ENCODE measurements around the gene STK36.

DNA sequence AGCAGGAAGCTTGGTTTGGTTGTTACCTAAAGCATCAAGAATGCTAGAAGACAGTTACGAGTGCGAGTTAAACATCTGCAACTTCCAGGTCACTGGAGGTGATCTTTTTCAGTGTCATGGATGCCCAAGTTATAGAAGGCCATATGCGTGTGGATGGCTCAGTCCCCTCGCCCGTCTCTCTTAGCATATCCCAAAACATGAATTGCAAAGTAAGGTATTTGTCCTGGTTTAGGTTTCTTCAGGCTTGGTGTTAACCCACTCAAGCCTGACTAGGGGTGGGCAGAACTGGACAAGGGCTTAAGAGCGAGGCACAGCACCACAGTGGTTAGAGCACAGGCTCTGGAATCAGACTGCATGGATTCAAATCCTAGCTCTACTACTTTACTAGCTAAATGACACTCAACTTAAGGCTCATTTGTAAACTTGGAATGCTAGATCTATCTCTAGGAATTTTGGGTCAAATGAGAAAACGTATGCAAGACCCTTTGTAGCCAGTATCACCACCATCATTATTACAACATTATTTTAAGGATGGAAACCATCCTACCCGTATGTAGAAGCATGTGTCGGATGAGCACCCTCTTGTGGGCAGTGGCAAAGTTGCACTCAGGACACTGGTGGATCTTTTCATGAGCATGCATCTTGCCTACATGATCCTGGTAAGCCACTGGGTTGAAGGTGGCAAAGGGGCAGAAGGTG is 23.6 kb upstream of the STK36 start:
- TF ChIP-seq, protein P1, sequence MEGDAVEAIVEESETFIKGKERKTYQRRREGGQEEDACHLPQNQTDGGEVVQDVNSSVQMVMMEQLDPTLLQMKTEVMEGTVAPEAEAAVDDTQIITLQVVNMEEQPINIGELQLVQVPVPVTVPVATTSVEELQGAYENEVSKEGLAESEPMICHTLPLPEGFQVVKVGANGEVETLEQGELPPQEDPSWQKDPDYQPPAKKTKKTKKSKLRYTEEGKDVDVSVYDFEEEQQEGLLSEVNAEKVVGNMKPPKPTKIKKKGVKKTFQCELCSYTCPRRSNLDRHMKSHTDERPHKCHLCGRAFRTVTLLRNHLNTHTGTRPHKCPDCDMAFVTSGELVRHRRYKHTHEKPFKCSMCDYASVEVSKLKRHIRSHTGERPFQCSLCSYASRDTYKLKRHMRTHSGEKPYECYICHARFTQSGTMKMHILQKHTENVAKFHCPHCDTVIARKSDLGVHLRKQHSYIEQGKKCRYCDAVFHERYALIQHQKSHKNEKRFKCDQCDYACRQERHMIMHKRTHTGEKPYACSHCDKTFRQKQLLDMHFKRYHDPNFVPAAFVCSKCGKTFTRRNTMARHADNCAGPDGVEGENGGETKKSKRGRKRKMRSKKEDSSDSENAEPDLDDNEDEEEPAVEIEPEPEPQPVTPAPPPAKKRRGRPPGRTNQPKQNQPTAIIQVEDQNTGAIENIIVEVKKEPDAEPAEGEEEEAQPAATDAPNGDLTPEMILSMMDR (IDR thresholded peaks at IDR 0.05), result peak; percentile 48 to 83 (median 76)
- TF ChIP-seq EP300 (IDR thresholded peaks at IDR 0.05) (no peak), POLR2A (IDR thresholded peaks at IDR 0.05) (no peak)

Measured in sigmoid colon (tissue), 4 donors.